ACHN (cell line): ENCODE results near the gene NOS1AP.
A peak's percentile ranks its signal among the peaks of the same experiment; 100 is the strongest.
"Not testable (repeated sequence)": the region's sequence is repeated elsewhere in the genome, so short reads cannot be mapped to it uniquely, and the experiment has no call there.

Experiments used
- DNase-seq: peaks from one replicate; pipeline ENCODE4 v3.0.0-alpha.2; 2015
- in situ Hi-C: cut with HindIII; loops from 2 replicates; pipeline ENCODE4 v1.10.0; 2017; ENCODE audit warnings: low sequenced_read_pairs, low pct_ligation_motif_present, low pct_unique_long_range_greater_than_20kb

Gene NOS1AP

DNA sequence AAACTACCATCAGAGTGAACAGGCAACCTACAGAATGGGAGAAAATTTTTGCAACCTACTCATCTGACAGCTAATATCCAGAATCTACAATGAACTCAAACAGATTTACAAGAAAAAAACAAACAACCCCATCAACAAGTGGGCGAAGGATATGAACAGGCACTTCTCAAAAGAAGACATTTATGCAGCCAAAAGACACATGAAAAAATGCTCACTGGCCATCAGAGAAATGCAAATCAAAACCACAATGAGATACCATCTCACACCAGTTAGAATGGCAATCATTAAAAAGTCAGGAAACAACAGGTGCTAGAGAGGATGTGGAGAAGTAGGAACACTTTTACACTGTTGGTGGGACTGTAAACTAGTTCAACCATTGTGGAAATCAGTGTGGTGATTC is 104.1 kb downstream of the NOS1AP start:
- in situ Hi-C loops, DNase-seq: not testable (repeated sequence)

DNA sequence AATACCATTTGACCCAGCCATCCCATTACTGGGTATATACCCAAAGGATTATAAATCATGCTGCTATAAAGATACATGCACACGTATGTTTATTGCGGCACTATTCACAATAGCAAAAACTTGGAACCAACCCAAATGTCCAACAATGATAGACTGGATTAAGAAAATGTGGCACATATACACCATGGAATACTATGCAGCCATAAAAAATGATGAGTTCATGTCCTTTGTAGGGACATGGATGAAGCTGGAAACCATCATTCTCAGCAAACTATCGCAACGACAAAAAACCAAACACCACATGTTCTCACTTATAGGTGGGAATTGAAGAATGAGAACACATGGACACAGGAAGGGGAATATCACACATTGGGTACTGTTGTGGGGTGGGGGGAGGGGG is 104.5 kb downstream of the NOS1AP start:
- DNase-seq, in situ Hi-C loops: not testable (repeated sequence)

DNA sequence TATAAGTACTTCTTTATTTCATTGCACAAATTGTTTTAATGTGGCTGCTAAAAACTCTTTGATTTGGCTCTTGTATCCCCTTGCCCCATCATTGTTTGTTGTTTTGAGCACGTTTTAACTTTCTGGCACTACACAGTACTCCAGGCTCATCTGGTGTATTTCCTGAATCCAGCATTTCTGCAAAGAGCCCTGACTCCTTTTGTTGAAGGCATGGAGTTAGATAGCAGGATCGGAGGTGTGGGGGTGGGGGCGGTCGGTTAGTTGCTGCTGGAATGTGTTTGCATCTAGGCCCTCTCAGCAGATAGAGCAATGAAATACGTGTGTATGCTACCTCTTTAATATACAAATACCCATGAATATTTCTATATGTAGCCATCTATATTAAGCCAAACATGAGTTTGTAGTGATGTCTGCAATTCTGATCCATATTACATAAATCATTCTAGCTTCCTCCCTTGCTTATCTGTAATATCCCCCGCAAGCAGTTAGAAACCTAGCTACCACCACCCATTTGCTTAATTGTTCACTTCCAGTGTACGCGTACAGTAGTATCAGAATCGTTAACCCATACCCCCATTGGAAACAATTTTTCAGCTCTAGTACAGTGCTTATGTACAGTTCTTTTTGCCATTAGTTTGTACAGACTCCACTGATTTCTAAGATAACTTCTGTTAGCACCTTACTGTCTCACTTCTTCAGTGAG is 106.0 kb downstream of the NOS1AP start:
- in situ Hi-C loops: no loop called here
- DNase-seq: no peak

DNA sequence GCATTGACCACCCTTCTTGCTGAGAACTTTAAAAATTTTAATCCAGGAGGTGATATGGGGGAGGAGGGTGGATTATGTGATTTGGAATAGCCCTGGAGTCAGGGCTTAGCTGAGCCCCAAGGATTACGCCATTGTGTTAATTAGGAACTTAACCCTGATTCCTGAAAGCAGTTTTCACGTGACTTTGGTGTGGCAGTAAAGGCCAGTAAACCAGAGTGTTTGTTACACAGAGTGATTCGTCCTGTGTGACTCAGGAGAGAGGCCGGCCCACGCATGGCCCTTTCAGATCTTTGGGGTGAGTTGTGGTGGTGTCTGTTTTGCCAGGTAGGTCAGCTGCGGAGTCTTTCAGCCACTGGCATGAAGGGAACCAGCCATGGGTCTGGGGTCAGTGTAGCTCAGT is 107.6 kb downstream of the NOS1AP start:
- in situ Hi-C loops: no loop called here
- DNase-seq: no peak

DNA sequence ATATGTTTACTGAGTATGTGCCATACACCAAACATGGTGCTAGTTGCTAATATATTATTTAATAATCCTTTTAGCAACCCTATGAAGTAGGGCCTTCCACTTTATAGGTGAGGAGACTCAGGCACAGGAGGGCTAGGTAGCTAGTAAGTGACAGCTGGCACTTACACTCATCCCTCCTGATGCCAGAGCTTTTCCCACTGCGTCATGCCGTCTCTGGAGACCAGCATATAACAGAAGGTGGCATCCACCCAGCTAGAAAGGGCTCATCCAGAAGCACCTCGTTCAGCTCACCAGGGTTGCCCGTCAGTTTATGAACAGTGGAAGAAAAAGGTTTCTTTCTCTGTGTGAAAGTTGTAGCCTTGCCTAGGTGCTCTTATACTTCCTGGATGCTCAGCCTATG is 108.9 kb downstream of the NOS1AP start:
- DNase-seq: no peak
- in situ Hi-C loops: no loop called here

DNA sequence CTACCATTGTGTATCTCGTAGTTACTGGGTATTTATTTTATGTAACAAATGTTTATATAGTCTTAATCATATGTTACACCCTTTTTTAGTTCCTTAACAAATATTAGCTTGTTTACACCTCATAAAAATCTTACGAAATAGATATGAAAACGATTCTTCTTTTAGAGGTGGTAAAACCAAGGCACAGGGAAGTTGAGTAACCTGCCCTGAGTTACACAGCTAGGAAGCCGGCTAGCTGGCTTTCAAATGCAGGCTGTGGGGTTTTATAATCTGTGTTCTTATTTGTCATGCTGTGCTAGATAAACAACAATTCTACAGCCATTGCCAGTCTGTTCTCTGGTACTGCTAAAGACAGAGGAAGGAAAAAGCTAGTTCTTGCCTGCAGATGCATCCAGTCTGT is 109.6 kb downstream of the NOS1AP start:
- in situ Hi-C loops: no loop called here
- DNase-seq: no peak

DNA sequence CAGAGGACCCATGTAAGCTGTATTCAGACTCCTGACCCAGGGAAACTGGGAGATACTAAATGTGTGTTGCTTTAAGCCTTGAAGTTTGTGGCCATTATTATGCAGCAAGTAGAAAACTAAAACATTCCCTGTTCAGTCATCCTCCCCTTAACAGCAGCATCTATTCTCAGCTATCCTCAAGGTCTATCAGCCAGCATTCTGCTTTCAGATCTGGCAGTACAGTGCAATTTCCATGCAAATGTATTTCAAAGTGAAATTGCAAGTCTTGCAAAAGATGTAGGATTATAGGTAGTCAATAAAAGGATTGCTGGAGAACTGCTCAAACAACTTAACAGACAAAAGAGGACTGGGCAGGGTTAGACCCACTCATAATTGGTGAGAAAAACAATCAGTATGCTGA is 111.3 kb downstream of the NOS1AP start:
- in situ Hi-C loops: no loop called here
- no peak for DNase-seq

DNA sequence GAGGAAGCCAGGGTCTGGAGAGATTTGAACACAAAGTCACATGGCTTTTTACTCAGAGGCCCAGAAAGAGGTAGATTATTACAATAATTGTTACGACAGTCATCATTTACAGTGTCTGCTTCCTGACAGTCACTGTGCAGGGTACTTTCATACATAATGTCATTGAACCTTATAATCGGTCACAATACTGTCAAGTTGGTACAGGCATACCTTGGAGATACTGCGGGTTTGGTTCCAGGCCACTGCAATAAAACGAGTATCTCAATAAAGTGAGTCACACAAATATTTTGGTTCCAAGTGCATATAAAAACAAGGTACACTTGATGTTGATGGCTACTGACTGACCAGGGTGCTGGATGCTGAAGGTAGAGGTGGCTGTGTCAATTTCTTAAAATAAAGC is 112.6 kb downstream of the NOS1AP start:
- DNase-seq: no peak
- in situ Hi-C loops: no loop called here

DNA sequence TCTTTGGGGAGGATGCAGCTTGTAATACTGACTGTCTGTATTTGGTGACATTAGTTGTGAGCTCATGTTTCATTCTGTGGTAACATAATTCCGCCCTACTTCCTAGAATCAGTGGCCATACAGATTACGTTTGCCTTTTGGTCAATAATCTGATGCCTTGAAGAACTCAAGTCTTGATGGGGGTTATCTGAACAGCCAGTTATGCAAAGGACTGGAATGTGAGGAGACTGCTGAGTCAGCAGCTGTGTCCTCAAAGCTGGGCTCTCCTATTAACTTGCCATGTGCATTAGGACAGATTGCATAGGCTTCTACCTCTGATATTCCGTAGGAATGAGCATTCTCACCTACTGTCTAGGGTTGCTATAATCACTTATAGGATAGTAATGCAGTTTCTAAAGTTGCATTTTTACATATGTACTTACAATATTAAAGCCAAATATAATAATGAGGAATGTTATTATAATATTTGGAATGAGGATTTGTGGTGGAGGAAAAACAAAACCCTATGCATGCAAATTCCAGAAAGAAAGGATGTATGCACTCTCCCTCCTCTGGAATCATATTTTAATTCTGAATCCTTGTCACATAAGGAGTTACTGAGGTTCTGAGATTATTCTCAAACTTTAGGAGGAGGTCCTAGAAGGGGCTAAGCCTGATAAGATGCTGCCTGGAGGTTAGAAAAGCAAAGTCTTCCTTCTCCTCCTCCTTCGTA is 116.0 kb downstream of the NOS1AP start:
- in situ Hi-C loops: no loop called here

DNA sequence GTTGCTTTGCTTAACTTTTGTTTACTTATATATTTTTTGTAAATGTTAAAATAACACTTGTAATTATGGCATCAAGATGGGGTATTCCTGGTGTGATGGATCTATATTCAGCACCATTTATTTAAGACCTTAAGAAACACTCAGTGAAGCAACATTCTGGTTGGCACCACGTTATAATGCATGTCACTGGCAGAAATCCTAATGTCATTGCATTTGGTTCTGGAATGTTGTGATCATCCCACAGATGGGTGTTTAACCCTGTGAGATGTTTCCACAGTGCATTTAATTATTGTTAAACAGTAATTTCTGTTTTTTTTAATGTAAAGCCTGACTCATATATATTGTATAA is 116.5 kb downstream of the NOS1AP start:
- in situ Hi-C loops: no loop called here

More for the DNA sequence above, 116.0 kb downstream of the NOS1AP start:
- no peak for DNase-seq

DNA sequence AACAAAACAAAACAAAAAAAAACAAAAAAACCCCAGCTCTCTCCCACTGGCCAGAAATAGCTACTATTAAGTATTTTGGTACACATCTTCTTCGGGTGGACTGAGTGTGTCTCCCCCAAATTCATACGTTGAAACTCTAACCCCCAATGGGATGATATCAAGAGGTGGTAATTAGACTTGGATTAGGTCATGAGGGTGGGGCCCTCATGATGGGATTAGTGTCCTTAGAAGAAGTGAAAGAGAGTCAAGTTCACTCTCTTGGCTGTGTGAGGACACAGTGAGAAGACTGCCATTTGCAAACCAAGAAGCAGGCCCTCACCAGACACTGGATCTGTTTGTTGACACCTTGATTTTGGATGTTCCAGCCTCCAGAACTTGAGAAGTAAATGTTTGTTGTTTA is 116.9 kb downstream of the NOS1AP start:
- in situ Hi-C loops: no loop called here
- no peak for DNase-seq

More for the DNA sequence above, 116.5 kb downstream of the NOS1AP start:
- no peak for DNase-seq

DNA sequence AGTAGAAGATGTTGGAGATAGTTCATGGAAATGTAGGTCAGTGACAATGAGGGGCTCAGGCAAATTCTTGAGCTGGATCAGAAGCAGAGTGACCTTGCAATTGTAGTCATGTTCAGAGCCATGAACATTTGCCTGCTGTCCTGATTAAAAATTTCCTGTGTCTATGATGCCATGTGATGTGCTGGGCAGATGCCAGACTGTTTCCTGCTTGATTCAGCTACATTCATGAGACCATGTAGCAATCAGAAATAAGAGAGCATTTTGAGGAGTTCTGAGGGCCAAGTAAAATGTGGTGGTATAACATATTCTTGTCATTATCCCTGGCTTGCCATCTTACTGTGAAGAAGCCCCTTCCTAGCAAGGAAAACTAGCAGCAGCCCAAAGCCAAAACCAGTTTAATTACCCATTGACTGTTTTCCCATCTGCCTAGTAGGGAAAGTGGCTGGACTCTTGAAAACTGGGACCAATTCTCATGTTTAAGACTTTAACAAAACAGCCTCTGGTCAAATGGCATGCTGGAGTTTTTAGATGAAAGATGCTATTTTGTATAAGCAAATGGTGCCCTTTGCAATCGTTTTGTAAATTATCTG is 118.3 kb downstream of the NOS1AP start:
- no peak for DNase-seq
- in situ Hi-C loops: no loop called here

DNA sequence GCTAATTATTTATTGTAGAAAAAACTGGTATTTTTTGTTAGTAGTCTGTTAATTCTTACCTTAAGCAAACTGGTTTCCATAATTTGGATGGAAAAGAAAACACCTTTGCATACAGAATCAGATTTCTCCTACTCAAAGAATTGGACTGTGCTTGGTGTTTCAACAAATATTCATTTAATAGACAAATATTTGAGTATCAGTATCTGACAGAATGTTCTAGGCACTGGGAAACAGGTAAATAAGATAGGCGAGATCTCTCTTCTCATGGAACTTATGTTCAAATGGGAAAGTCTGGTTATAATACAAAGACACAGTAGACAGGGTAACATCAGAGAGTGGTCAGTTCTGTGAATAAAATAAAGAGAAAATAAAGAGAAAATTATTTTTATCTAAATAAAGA is 119.9 kb downstream of the NOS1AP start:
- DNase-seq: no peak
- in situ Hi-C loops: no loop called here

DNA sequence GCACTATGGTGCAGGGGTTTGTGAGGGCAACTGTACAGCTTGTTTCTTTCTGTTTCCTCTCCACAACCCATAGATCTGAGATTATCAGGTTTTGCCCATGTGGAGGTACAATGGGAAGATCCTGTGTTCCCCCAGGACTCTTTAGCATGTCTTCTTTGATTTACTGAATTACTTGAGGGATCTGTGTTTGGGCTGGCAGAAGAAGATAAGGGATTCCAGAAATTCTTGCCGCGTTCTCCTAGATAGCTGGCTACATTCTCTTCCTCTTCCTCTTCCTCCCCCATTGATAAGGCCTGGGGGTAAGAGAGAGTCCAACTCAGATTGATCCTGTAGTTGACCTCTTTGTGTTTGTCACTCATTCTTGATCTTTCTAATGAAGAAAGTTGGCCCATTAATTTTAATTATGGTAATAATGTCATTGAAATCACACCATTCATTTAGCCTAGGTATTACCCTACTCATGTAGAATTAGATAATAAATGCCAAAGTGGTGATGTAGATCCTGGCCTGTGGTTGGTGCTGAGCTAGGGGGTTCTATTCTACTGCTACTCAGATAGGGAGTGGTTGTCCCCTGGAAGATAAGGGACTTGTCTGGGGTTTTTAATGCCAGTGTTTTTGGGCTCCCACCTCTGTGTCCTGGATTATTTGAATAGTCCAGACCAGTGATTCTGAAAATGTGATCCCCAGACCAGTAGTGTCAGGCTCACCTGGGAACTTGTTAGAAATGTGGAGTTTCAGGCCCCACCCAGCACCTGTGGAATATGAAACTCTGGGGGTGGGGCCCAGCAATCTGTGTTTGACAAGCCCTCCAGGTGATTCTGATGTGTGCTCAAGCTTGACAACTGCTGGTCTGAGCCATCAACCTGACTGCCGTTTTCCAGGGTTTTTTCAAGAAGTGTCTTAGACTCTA is 122.2 kb downstream of the NOS1AP start:
- DNase-seq: no peak
- in situ Hi-C loops: no loop called here

DNA sequence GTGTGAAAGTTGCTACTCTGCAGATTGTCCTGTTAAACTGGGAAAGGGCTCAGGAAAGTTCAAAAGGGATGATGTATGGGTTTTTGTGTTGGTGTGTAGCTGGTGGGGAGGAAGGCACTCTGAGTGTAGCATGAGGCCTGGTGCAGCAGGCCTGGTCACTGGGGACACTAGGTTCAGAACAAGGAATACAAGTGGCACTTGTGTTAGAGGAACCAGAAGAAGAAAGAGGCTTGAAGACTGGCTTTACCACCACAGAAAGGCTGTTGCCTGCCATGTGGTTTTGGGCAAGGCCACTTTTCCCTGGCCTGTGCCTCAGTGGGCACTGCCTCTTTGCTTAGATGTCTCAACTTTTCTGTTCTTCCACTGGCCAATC is 122.8 kb downstream of the NOS1AP start:
- no peak for DNase-seq
- in situ Hi-C loops: no loop called here

DNA sequence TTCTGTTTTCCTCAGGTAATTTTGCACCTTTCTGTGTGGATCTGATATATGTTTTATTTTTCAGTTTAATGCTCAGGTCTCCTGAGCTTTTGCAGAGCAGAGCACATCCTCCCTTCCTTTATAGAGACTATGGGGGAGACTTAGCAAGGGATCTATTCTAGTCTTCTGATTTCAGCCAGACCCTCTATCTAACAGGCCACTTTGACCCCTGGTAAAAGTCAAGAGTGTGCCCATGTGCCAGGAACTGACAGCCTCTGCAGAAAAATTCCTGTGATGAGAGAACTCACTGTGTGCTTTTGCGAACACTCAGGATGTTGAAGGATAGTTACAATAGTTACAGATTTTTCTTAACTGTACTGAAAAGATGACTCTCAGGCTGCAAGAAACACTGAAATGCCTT is 123.3 kb downstream of the NOS1AP start:
- in situ Hi-C loops: no loop called here
- no peak for DNase-seq

DNA sequence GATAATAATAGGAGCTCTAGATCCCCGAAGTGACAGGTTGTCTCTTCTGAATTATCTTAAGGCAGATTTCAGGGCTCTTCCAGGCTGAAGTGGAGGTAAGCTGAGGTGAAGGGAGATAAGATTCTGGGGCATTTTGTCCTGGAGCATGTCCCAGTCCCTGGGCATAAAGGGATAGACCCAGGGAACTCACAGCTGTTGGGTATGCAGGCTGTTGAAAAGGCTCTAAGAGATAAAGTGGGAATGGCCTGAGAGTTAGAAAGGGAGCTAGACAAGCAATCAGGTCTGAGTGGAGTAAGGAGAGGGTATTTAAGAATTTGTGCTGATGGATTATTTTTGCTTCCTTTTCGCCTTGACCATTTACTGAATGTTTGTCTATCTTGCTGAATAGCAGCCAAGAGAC is 123.7 kb downstream of the NOS1AP start:
- in situ Hi-C loops: no loop called here
- no peak for DNase-seq

DNA sequence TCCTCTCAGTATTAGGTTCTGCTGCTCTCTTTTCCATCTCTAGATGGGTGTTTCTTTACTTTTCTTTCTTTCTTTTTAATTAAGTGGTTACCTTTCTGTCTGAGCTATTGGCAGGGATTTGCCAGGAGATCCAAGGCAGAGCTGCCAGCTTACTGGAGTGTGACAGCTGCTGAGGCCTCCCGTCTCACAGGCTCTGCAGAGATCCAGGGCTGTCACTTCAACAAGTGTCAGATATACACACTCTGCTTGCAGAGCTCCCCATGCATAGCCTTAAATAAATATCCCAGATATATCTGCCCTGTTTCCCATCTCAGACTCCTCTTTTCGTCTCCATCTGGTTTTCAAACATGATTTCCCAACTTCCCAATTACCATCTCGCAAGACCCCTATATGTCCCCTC is 124.3 kb downstream of the NOS1AP start:
- in situ Hi-C loops: no loop called here
- DNase-seq: peak; percentile 6

DNA sequence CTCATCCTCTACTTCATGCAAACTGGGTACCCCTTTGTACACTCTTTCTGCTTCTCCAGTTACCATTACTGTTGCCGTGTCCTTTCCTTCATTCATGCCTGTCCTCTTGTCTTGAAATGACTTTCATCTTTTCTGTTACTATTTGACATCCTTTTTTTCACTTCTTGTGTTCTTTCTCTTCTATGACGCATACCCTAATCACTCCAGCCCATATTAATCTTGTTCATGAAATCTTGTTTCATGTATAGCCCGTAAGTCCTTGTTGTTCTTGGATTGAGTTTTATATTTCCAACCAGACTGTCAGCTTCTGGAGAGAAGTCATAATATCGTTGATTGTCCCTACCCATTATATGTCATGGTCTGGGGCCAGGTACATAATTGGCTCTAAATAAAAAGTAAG is 126.1 kb downstream of the NOS1AP start:
- DNase-seq: no peak
- in situ Hi-C loops: no loop called here
